ENCODE measurements around the gene UQCRQ.

UQCRQ gene

GRCh38 chr5:132834057-132834456 lies 32.4 kb upstream of the UQCRQ start:
- DNase-seq (ENCODE audit: low read depth) = no peak
- H3K4me3 ChIP-seq (ENCODE audit: low read length) = no peak overlapping the region
- TF ChIP-seq CTCF (conservative IDR thresholded peaks at IDR 0.05; ENCODE audit: low read length) = no peak

GRCh38 chr5:132836852-132837251 lies 29.6 kb upstream of the UQCRQ start:
- no peak for TF ChIP-seq CTCF (conservative IDR thresholded peaks at IDR 0.05; ENCODE audit: low read length)
- no peak overlapping the region for H3K4me3 ChIP-seq (ENCODE audit: low read length)
- DNase-seq (ENCODE audit: low read depth) = no peak

GRCh38 chr5:132837868-132838267 lies 28.6 kb upstream of the UQCRQ start:
- DNase-seq (ENCODE audit: low read depth) = no peak
- H3K4me3 ChIP-seq (ENCODE audit: low read length) = no peak overlapping the region
- TF ChIP-seq CTCF (conservative IDR thresholded peaks at IDR 0.05; ENCODE audit: low read length) = no peak

GRCh38 chr5:132838516-132839282 lies 27.7 kb upstream of the UQCRQ start:
- DNase-seq (ENCODE audit: low read depth) = no peak
- TF ChIP-seq CTCF (conservative IDR thresholded peaks at IDR 0.05; ENCODE audit: low read length) = no peak
- H3K4me3 ChIP-seq (ENCODE audit: low read length) = no peak overlapping the region

- peak; percentile 54 for DNase-seq (ENCODE audit: low read depth)
- H3K4me3 ChIP-seq (ENCODE audit: low read length) = no peak overlapping the region
- no peak for TF ChIP-seq CTCF (conservative IDR thresholded peaks at IDR 0.05; ENCODE audit: low read length)
Measured at GRCh38 chr5:132839426-132840301, 26.8 kb upstream of the UQCRQ start.

GRCh38 chr5:132840313-132840712 lies 26.1 kb upstream of the UQCRQ start:
- no peak for DNase-seq (ENCODE audit: low read depth)
- no peak for TF ChIP-seq CTCF (conservative IDR thresholded peaks at IDR 0.05; ENCODE audit: low read length)
- H3K4me3 ChIP-seq (ENCODE audit: low read length) = no peak overlapping the region

Measured in AG10803 (cell line).